Fibroblast of lung (primary cell): ENCODE results near the gene GLRA2. TPM values are rescaled to one million over a fixed set of nuclear protein-coding genes. Genes with fewer than 3 reads are reported as not detected.
A peak's percentile ranks its signal among the peaks of the same experiment; 100 is the strongest.

Experiments used
- DNase-seq, 2 donors: peaks; one replicate each; pipeline versions ENCODE4 v3.0.0 to v3.0.0-alpha.2; 2010; ENCODE audit warnings: low read depth in 2 of 2
- H2AFZ ChIP-seq: 2 replicates; pipeline ENCODE4 v1.5.1; 2012; ENCODE audit warnings: low read length, control low read depth, inconsistent platforms
- H3K27ac ChIP-seq: 2 replicates; pipeline ENCODE4 v1.5.1; 2011; ENCODE audit warnings: low read length, control low read depth; ENCODE audit not compliant: insufficient read depth
- H3K27me3 ChIP-seq: 2 replicates; pipeline ENCODE4 v1.5.1; 2011; ENCODE audit warnings: mild to moderate bottlenecking, low read length; ENCODE audit not compliant: control insufficient read depth, insufficient read depth
- H3K36me3 ChIP-seq: 2 replicates; pipeline ENCODE4 v1.5.1; 2011; ENCODE audit warnings: low read length; ENCODE audit not compliant: control insufficient read depth, insufficient read depth
- H3K4me1 ChIP-seq: 2 replicates; pipeline ENCODE4 v1.5.1; 2011; ENCODE audit warnings: low read length; ENCODE audit not compliant: control insufficient read depth, insufficient read depth; ENCODE audit errors: extremely low read depth
- H3K4me2 ChIP-seq: 2 replicates; pipeline ENCODE4 v1.5.1; 2011; ENCODE audit warnings: low read length, control low read depth; ENCODE audit not compliant: insufficient read depth; ENCODE audit errors: extremely low read depth
- H3K4me3 ChIP-seq, 4 experiments: fragments of 200-600 bp in 1 of 4; sonication (generic) in 1 of 4; replicated peaks in 1 of 4; 2 replicates each; pipeline ENCODE4 v1.5.1; 2011 to 2016; ENCODE audit warnings: low read length in 4 of 4, low read depth in 3 of 4, mild to moderate bottlenecking in 3 of 4, control low read depth in 2 of 4, inconsistent platforms in 1 of 4, mixed read lengths in 1 of 4; ENCODE audit not compliant: insufficient read depth in 1 of 4; ENCODE audit errors: control extremely low read depth in 1 of 4
- H3K79me2 ChIP-seq: 2 replicates; pipeline ENCODE4 v1.5.1; 2012; ENCODE audit warnings: mild to moderate bottlenecking, low read length, inconsistent platforms; ENCODE audit not compliant: control insufficient read depth, insufficient read depth
- H3K9ac ChIP-seq: 2 replicates; pipeline ENCODE4 v1.5.1; 2011; ENCODE audit warnings: mild to moderate bottlenecking, low read length, control low read depth; ENCODE audit not compliant: insufficient read depth
- H3K9me3 ChIP-seq: 2 replicates; pipeline ENCODE4 v1.5.1; 2012; ENCODE audit warnings: low read depth, low read length; ENCODE audit not compliant: control insufficient read depth, insufficient read depth
- H4K20me1 ChIP-seq: 2 replicates; pipeline ENCODE4 v1.5.1; 2011; ENCODE audit warnings: low read length; ENCODE audit not compliant: control insufficient read depth, insufficient read depth; ENCODE audit errors: extremely low read depth
- EZH2 ChIP-seq: IDR thresholded peaks from 2 replicates; pipeline ENCODE4 v1.5.1; 2012; ENCODE audit warnings: low read length, control low read depth, mild to moderate bottlenecking; ENCODE audit errors: missing control alignments
- polyA plus RNA-seq, 2 donors: library from polyadenylated mRNA; depleted of rRNA in 1 of 2; stranded (reverse) in 1 of 2; unstranded in 1 of 2; fragments of >200 nt; gene quantifications; 2 replicates each; pipeline ENCODE4 v1.2.1, GENCODE V29; 2011 to 2012; ENCODE audit warnings: missing spikeins in 1 of 2
- total RNA-seq: library from RNA; depleted of rRNA; stranded (reverse); fragments of >200 nt; gene quantifications from 2 replicates; pipeline ENCODE4 v1.2.1, GENCODE V29; 2014
- TF ChIP-seq, protein P1 (sequence below), 2 donors: IDR thresholded peaks in 1 of 2; conservative IDR thresholded peaks in 1 of 2; 1 replicate in 1 of 2; 2 replicates in 1 of 2; pipeline ENCODE4 v1.5.1; 2011 to 2012; ENCODE audit warnings: low read length in 2 of 2, control low read depth in 1 of 2, inconsistent platforms in 1 of 2, low read depth in 1 of 2, mild to moderate bottlenecking in 1 of 2

Gene GLRA2
- total and polyA plus RNA-seq, 2 donors (not counting 1 experiment from before 2014, with no cell fraction given), result not detected

GRCh38 chrX:14738643-14739042, 209.3 kb downstream of the GLRA2 start:
- Histone ChIP-seq H3K4me2 (no peak overlapping the region), H2AFZ (no peak overlapping the region), H3K4me1 (no peaks in the 10 kb centered on the region), H3K79me2 (no peaks in the 10 kb centered on the region), H3K36me3 (no peaks in the 10 kb centered on the region), H3K27ac (no peak overlapping the region), H3K4me3 (no peak overlapping the region), H3K27me3 (no peaks in the 10 kb centered on the region), H4K20me1 (no peaks in the 10 kb centered on the region), H3K9ac (no peak overlapping the region), H3K9me3 (no peaks in the 10 kb centered on the region)
- no peak for TF ChIP-seq EZH2
- TF ChIP-seq, protein P1, sequence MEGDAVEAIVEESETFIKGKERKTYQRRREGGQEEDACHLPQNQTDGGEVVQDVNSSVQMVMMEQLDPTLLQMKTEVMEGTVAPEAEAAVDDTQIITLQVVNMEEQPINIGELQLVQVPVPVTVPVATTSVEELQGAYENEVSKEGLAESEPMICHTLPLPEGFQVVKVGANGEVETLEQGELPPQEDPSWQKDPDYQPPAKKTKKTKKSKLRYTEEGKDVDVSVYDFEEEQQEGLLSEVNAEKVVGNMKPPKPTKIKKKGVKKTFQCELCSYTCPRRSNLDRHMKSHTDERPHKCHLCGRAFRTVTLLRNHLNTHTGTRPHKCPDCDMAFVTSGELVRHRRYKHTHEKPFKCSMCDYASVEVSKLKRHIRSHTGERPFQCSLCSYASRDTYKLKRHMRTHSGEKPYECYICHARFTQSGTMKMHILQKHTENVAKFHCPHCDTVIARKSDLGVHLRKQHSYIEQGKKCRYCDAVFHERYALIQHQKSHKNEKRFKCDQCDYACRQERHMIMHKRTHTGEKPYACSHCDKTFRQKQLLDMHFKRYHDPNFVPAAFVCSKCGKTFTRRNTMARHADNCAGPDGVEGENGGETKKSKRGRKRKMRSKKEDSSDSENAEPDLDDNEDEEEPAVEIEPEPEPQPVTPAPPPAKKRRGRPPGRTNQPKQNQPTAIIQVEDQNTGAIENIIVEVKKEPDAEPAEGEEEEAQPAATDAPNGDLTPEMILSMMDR (conservative IDR thresholded peaks at IDR 0.05 in 1 of 2, IDR thresholded peaks at IDR 0.05 in 1 of 2; ENCODE audit: low read depth in 1 of 2, low read length in 2 of 2), result no peak
- peak; percentile 0 to 5 for DNase-seq

- H3K36me3 ChIP-seq, result no peaks in the 10 kb centered on the region
These were observed 224.1 kb downstream of the GLRA2 start for GRCh38 chrX:14753441-14753840.

GRCh38 chrX:14758029-14758491, 228.7 kb downstream of the GLRA2 start:
- Histone ChIP-seq H4K20me1 (no peaks in the 10 kb centered on the region), H2AFZ (no peak overlapping the region), H3K27ac (no peak overlapping the region), H3K27me3 (no peaks in the 10 kb centered on the region), H3K4me1 (no peaks in the 10 kb centered on the region), H3K4me2 (no peak overlapping the region), H3K36me3 (no peaks in the 10 kb centered on the region), H3K9ac (no peak overlapping the region), H3K9me3 (no peaks in the 10 kb centered on the region), H3K4me3 (no peak overlapping the region), H3K79me2 (no peaks in the 10 kb centered on the region)
- no peak for DNase-seq
- TF ChIP-seq, protein P1 (conservative IDR thresholded peaks at IDR 0.05 in 1 of 2, IDR thresholded peaks at IDR 0.05 in 1 of 2; ENCODE audit: low read depth in 1 of 2, low read length in 2 of 2), result no peak
- TF ChIP-seq EZH2, result no peak

More at GRCh38 chrX:14753441-14753840, 224.1 kb downstream of the GLRA2 start:
- Histone ChIP-seq H3K4me3 (no peak overlapping the region), H3K9me3 (no peaks in the 10 kb centered on the region), H2AFZ (no peak overlapping the region), H4K20me1 (no peaks in the 10 kb centered on the region), H3K79me2 (no peaks in the 10 kb centered on the region), H3K27me3 (no peaks in the 10 kb centered on the region), H3K9ac (no peak overlapping the region), H3K4me1 (no peaks in the 10 kb centered on the region), H3K27ac (no peak overlapping the region), H3K4me2 (no peak overlapping the region)
- TF ChIP-seq EZH2, result no peak
- TF ChIP-seq, protein P1 (conservative IDR thresholded peaks at IDR 0.05 in 1 of 2, IDR thresholded peaks at IDR 0.05 in 1 of 2; ENCODE audit: low read depth in 1 of 2, low read length in 2 of 2), result no peak
- no peak for DNase-seq
